Measurements from ENCODE around the gene TMEM247. TPM values are rescaled to one million over a fixed set of nuclear protein-coding genes. Genes with fewer than 3 reads are reported as not detected.

TMEM247 gene
- total and polyA plus RNA-seq, 2 donors (not counting 3 experiments of a cell fraction or from before 2014, with no cell fraction given), result not detected

DNA sequence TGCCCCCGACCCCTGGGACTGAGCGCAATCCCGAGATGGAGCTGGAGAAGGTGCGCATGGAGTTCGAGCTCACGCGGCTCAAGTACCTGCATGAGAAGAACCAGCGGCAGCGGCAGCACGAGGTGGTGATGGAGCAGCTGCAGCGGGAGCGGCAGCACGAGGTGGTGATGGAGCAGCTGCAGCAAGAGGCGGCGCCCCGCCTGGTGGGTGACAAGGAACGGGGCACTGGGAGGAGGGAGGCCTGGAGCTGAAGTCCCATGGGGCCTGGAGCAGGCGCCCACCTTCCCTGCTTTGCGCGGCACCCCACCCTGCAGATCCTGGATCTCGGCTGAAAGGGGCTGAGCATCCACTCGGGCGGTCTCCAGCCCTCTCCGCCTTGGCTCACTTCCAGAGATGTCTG lies 1.2 kb downstream of the TMEM247 start:
- FAIRE-seq, result no peak
- POLR2A ChIA-PET, result no interaction called here
- Histone ChIP-seq H3K27ac (ENCODE audit: insufficient read depth, low read depth, low read length) (no peak overlapping the region), H3K9me3 (replicated peaks; ENCODE audit: control insufficient read depth, insufficient read depth, low read length) (no peaks in the 10 kb centered on the region), H4K20me1 (replicated peaks; ENCODE audit: control insufficient read depth, extremely low read depth, insufficient read depth, low read length) (no peaks in the 10 kb centered on the region), H3K4me2 (ENCODE audit: insufficient read depth, low read length) (no peak overlapping the region), H2AFZ (ENCODE audit: low read depth, low read length) (no peak overlapping the region), H3K79me2 (ENCODE audit: control insufficient read depth, insufficient read depth, low read length) (no peaks in the 10 kb centered on the region), H3K9me1 (replicated peaks; ENCODE audit: control insufficient read depth, extremely low read depth, insufficient read depth, low read length) (no peaks in the 10 kb centered on the region), H3K4me3 (replicated peaks in 1 of 3; ENCODE audit: insufficient read depth in 1 of 3, low read depth in 1 of 3, low read length in 3 of 3) (no peak overlapping the region), H3K9ac (replicated peaks; ENCODE audit: extremely low read depth, insufficient read depth, low read length) (no peak overlapping the region), H3K27me3 (ENCODE audit: control insufficient read depth in 2 of 2, insufficient read depth in 2 of 2, low read length in 2 of 2) (no peaks in the 10 kb centered on the region), H3K4me1 (ENCODE audit: control insufficient read depth, extremely low read depth, insufficient read depth, low read length) (peaks cover 17% of the 10 kb centered on the region), H3K36me3 (ENCODE audit: control insufficient read depth in 2 of 2, extremely low read depth in 1 of 2, insufficient read depth in 2 of 2, low read length in 2 of 2) (no peaks in the 10 kb centered on the region)
- no TSS peak for BruUV-seq (replicated peaks)
- CTCF ChIA-PET, result interaction anchor here (1.5 to 1.7 kb wide), 3 partner anchors 11 to 18 kb away, joined by 3 to 14 read pairs (median 5); no protein-coding TSS in a partner anchor
- intact Hi-C loops (cut with micrococcal nuclease) (loop anchor here (5.0 kb wide), 2 partner anchors 107 to 407 kb away; no protein-coding TSS in a partner anchor), dilution Hi-C loops (cut with MboI; ENCODE audit: extremely low pct_ligation_motif_present, low sequenced_read_pairs) (no loop called here)
- TF ChIP-seq MYC (IDR thresholded peaks at IDR 0.05; ENCODE audit: low read depth, low read length), result no peak
- TF ChIP-seq, protein P1, sequence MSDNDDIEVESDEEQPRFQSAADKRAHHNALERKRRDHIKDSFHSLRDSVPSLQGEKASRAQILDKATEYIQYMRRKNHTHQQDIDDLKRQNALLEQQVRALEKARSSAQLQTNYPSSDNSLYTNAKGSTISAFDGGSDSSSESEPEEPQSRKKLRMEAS (IDR thresholded peaks at IDR 0.05; ENCODE audit: insufficient read depth, insufficient read length), result no peak
- no peak for TF ChIP-seq EZH2 (IDR thresholded peaks at IDR 0.05; ENCODE audit: borderline replicate concordance, low read depth, low read length, severe bottlenecking)
- no peak for TF ChIP-seq FOS (IDR thresholded peaks at IDR 0.05; ENCODE audit: borderline replicate concordance, insufficient read depth, low read length)
- TF ChIP-seq GATA2 (IDR thresholded peaks at IDR 0.05; ENCODE audit: insufficient read depth, insufficient read length, low read depth, low read length), result no peak
- no peak for TF ChIP-seq POLR2AphosphoS5 (IDR thresholded peaks at IDR 0.05; ENCODE audit: insufficient read depth, low read depth, low read length)
- no peak for TF ChIP-seq JUN (IDR thresholded peaks at IDR 0.05; ENCODE audit: borderline replicate concordance, insufficient read depth, insufficient read length, low read depth)
- TF ChIP-seq, protein P2, sequence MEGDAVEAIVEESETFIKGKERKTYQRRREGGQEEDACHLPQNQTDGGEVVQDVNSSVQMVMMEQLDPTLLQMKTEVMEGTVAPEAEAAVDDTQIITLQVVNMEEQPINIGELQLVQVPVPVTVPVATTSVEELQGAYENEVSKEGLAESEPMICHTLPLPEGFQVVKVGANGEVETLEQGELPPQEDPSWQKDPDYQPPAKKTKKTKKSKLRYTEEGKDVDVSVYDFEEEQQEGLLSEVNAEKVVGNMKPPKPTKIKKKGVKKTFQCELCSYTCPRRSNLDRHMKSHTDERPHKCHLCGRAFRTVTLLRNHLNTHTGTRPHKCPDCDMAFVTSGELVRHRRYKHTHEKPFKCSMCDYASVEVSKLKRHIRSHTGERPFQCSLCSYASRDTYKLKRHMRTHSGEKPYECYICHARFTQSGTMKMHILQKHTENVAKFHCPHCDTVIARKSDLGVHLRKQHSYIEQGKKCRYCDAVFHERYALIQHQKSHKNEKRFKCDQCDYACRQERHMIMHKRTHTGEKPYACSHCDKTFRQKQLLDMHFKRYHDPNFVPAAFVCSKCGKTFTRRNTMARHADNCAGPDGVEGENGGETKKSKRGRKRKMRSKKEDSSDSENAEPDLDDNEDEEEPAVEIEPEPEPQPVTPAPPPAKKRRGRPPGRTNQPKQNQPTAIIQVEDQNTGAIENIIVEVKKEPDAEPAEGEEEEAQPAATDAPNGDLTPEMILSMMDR (IDR thresholded peaks at IDR 0.05; ENCODE audit: extremely low read depth in 1 of 2, insufficient read depth in 1 of 2, low read depth in 1 of 2, low read length in 2 of 2), result no peak
- TF ChIP-seq POLR2A (IDR thresholded peaks at IDR 0.05; ENCODE audit: low read depth, low read length), result no peak
- DNase-seq (ENCODE audit: low read depth, low spot score), result no peak
